DMS53 treated with DMSO at 0.1 percent for 48 hours (cell line): Measurements from ENCODE around the gene POLL.

Experiments
- DNase-seq: peaks from one replicate; lab custom pipeline; 2025; ENCODE audit not compliant: unreplicated experiment; lab: John Stamatoyannopoulos, UW

POLL gene

DNA sequence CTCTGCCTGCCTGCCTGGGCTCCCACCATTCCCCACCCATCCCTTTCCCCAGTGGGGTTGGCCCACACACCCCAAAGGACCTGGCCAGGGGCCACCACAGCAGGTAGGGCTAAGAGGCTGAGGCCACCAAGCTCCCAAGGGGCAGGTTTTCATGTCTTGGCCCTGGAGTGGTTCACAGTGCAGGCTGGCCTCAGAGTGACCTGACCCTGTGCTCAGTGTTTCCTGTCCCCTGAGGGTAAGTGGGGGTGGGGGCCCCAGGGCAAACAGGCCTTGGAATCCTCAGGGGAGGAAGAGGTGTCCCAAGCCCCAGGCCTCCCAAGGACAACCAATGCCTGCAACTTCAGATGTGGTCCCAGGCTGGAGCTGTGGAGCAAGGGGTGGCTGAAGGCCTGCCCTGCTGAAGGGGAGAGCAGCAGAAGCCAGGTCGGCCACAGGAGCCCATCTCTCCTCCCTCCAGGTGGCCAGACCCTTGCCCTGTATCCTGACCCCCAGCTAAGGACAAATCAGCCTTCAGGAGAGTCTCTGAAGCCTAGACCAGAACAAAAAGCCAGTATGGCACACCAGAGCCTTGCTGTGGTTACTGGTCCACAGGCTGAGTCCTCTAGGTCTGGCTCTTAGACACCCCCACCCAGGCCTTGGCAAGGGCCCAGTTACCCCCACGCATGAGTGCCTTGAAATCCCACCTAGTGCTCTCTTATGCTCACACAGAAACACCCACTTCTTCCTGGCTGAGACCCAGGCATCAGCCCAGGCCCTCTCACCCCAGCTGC lies 27.6 kb downstream of the POLL start:
- DNase-seq, result no peak

- no peak for DNase-seq
These were observed 28.3 kb downstream of the POLL start for GRCh38 chr10:101559596-101560297.

GRCh38 chr10:101558671-101559595 lies 29.1 kb downstream of the POLL start:
- no peak for DNase-seq

DNA sequence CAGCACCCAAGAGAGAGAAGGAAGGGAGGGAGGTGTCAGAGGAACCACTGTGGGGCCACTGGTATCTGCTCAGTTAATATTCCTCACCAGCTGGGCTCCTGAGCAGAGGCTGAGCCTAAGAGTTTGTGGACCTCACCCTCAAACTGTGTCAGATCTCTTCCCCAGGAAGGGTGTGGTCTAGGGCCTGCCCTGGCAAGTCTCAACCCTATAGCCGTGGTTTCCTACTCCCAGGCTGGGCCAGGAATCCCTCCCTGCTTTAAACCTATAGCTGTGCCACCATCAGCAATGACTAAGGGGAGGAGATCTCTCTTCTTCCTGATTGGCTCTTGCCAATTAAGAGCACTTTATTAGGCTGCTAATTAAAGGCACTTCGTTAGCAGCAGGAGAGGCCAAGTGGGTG lies 29.9 kb downstream of the POLL start:
- DNase-seq, result no peak

DNA sequence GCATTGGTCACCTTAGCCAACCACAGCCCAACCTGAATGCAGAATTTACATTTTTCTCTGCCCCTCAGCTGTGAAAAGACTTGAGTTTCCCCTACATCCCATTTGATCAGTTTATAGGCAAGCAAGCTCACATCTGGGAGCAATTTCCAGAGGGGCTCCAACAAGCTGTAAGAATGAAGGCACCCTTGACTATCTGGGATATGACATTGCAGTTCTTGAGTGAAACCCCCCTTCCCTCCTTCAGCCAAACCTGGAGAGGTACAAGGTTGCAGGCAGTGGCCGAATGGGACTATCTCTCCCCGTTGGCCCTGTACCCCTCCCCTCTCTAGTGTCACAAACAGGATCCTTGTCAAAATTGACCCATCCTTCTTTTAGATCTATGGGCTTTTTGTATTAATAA lies 30.5 kb downstream of the POLL start:
- DNase-seq, result no peak

DNA sequence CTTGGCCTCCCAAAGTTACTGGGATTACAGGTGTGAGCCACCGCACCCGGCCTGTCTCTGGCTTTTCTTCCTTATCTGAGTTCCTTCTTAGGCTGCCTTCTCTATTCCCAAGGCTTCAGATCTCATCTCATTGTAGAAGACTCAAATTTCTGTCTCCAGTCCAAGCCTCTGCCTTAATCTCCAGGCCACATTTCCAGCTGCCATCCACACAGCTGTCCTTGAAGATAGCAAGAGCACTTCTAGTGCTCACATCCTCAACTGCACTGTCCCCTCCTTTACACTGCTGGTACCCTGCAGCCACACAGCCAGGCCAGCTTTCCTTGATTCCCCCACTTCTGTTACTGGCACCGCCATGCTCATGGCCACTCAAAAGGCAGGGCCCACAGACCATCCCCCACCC lies 35.6 kb downstream of the POLL start:
- DNase-seq, result no peak

DNA sequence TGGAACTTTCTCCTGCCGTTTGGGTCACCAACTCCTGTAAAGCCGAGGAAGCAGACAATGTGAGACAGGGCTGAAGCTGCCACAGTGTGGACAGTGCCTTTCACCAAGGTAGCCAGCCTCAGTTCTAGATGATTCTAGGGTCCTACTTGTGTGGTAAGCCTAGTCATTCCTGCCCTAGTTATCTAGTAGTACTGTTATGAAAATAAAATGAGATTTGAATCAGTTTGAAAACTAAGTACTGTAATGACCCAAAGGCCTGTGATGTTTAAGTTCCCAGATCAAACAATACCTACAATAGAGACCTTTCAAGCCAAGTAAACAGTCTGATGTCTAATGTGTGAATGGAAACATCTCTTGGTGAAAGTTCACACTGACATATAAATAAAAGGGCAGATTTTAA lies 37.1 kb downstream of the POLL start:
- DNase-seq, result no peak

- no peak for DNase-seq
These were observed 42.2 kb downstream of the POLL start for GRCh38 chr10:101545898-101546297.

- DNase-seq, result no peak
These were observed 49.6 kb downstream of the POLL start for GRCh38 chr10:101538446-101538845.

DNA sequence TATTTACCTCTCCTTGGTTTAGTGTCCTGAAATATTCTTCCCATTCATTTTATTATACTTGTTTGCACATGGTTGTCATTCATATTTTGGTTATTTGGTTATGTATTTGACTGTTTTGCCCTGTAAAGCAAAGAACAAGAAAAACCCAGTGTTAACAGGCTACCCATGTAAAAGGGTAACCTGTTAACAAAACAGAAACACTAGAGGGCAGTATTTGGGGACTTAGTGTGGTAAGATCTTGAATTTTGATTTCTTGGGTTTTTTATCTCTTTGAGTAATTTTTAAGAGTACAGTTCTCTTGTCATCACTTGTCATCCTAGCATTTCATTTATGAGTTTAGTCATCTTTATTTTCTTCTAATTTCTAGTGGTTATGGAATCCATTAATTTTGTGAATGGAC lies 51.3 kb downstream of the POLL start:
- no peak for DNase-seq

DNA sequence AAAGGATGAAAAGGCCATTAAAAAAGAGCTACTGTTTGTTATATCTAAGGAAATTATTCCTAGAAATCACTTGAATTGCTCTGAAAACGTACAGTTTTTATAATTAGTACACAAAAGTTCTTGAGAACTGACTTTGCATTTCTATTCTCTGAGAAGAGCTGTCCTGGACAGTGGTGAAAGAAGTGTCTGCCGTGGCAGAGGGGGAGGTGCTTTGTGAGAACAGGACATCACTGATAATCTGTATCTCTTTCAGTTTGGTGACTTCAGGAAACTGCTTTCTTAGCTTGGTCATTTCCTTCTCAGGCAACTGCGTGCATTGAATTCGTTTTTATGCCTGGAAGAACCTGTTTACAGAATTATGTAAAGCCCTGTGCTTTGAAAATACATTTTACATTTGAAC lies 52.1 kb downstream of the POLL start:
- DNase-seq, result no peak

DNA sequence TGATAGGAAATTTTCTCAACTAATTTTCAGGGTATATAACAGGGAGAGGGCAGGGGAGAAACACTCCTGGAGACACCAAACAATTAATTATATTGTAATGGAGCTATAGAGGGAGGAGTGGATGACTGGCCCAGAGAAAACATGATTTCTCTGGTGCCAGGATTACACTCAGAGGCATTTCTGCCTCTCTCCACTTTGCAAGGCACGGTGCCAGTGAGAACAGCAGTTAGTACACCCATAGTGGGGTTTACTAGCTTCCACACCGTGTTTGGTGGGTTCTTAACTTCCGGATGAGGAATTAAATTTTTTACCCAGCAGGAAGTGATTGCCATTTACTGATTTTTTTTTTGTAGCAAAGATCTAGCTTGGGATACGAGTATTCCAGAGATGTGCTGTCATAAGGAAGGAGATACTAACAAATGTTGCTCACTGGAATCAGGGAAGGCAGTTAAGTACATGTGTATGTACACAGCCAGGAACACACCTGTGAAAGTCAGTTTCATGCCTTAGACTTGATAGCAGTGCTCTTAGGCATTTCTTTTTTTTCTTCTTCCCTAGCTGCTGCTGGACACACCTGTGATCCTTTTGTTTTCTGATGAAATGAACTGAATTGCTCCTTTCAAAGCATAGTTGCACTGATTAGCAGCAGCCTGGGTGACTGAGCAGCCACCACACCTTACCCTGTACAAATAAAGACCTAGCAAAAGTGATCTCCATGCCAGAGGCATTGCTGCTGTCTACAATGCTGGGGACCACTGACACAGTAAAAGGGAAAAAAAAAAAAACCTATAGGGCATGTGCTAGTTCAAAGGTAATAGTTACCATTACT lies 58.1 kb downstream of the POLL start:
- DNase-seq, result no peak

- DNase-seq, result no peak
These were observed 58.9 kb downstream of the POLL start for GRCh38 chr10:101529207-101529606.
